Skin of body (tissue), 2 donors: ENCODE results near the gene CDH23. TPM values are rescaled to one million over a fixed set of nuclear protein-coding genes. Genes with fewer than 3 reads are reported as not detected.

ENCODE experiments used
- DNase-seq: peaks from one replicate; lab custom pipeline; 2025; lab: John Stamatoyannopoulos, UW
- total RNA-seq: library from RNA; depleted of rRNA; stranded (reverse); fragments of >200 nt; gene quantifications from one replicate; pipeline ENCODE4 v1.2.3, GENCODE V29; 2014

The CDH23 gene
- total RNA-seq, 1 donor from 2014 or later: 6.3 TPM

DNA sequence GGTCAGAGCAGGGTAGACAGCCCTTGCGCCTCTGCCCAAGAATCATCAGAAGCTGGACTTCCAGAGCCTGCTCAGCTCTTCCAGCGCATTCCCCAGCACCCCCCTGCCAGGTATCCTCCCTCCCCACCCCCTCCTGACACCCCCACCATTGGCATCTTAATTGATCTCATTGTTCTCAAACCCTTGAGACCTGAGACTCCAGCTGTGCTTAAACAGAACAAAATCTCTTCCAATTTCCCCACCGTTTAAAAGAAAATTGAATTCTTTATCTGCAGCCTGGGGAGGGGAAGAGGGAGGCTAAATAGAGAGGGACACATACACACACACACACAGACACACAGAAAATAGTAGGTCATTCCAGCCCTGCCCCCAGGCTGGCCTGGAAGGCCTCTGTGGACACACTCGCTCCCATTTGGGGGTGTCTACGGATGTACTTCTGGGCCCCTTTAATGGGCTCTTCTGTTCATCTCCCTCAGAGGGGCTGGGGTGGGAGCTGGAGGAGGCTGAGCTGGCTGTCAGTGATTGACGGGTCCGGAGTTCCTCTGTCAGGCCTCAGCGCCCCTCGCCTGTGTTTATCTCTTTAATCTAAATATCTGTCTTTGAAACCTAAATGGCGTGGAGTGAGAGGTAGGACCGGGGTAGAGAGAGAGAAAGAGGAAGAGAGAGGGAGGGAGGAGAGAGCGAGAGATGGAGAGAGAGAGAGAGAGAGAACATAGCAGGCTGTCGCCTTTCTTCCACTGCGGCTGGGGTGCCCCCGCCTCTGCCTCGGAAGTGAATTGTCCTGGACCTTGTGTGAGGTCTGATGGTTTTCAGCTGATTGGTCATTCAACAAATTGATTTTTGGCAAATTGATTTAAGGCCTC lies 261.1 kb downstream of the CDH23 start:
- no peak for DNase-seq

GRCh38 chr10:71658467-71658745 lies 261.7 kb downstream of the CDH23 start:
- no peak for DNase-seq

DNA sequence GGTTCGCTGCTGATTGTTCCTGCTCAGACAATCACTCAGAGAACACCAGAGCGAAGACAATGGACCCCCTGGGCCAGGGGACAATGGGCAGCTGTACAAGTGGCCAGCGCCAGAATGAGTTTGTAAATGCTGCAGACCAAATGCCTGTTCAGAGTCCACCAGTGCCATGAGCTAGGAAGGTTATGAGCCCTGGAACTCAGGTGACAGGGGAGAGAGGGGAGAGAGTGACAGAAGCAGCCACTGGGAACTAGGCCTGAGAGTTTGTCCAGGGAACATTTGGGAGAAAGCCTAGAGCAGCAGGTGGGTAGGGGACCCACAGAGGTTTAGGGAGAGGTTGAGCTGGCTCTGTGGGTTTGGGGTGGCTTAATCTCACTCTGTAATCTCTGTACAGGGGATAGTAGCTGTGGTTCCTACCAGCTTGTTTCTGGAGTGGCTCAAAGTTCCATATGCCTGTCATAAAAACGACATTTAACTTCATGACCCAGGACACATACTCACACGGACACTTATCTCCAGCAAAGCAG lies 262.5 kb downstream of the CDH23 start:
- no peak for DNase-seq

GRCh38 chr10:71659737-71660136 lies 263.0 kb downstream of the CDH23 start:
- no peak for DNase-seq

DNA sequence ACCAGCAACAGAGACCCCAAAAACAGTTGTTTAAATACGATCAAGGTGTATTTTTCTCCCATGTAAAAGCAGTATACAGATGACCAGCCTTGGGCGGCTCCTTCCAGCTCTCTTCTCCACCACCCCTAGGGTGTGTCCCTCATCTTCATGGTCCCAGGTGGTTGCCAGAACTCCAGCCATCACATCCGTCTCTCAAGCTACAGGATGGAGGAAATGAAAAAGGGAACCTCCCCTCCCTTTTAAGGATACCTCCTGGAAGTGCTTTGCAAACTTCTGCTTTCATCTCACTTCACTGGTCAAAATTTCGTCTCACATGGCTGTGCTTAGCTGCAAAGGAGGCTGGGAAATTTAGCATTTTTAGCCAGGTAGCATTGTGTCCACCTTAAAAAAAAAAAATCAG lies 263.6 kb downstream of the CDH23 start:
- DNase-seq: no peak

GRCh38 chr10:71661060-71661622 lies 264.4 kb downstream of the CDH23 start:
- no peak for DNase-seq

DNA sequence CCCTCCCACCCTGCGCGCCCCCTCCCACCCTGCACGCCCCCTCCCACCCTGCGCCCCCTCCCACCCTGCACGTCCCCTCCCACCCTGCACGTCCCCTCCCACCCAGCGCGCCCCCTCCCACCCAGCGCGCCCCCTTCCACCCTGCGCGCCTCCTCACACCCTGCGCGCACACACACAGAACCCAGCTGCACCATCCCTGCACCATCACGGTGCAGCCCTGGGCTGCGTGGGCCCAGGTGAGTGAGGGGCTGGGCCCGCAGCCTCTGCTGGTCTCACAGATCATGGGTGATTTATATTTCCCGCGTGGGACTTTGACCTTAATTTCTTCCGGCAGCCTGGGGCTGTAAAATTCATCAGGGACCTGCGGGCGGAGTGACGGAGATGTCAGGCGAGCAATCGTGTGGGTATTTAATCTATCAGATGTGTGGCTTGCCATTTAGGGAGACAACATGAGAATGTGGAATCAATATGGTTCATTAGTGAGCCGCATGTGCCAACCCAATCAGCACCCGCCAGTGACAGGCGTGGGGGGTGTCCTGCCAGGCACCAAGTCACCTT lies 265.1 kb downstream of the CDH23 start:
- DNase-seq: no peak

- DNase-seq: no peak
These were observed 266.6 kb downstream of the CDH23 start for GRCh38 chr10:71663311-71663710.

GRCh38 chr10:71664585-71664984 lies 267.9 kb downstream of the CDH23 start:
- no peak for DNase-seq

DNA sequence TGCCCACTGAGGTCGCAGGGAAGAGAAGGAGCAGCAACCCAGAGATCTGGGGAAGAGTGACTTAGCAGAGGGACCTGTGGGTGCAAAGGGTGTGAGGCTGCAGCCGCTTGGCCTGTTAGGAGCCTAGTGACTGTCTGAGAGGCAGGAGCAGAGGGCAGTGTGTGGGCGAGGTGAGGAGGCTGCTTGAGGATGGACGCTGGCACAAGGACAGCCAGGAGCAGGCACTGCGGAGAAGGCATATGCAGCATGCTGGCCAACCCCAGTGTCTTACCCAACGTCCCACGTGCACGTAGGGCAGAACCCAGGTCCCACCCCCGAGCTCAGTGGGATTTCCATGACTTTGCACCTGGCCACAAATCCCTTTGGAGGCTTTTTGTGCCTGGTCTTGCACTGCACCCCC lies 268.7 kb downstream of the CDH23 start:
- no peak for DNase-seq

DNA sequence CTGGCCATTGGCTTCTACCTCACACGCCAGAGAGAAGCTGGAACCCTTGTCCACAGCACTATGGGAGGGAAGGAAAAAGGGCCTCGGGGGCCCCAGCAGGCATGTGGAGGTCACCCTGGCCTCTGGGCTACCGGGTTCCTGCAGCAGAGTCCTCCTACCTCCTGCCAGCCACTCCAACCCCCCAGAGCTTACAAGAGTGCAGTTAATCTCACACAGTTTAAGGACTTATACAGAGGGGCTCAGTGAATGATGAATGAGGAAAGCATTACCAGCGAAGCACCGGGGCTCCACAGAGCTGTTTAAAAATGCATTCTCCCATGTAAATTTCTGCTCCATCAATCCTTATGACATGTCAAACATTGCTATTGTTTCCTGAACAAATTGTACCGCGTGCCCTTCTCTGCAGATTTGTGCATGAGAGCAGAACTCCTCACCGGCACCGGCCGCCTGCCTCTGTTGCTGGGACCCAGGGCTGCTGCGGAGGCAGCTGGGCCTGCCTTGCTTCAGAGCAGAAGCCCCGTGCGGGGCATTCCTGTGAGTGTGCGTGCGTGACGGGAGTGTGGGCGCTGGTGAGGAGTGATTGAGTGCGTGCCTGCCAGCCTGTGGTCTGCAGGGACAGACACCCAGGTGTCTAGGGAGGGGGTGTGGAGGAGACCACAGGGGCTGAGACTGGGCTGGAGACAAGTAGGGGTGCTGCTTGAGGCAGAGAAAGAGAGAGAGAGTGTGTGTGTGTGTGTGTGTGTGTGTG lies 270.1 kb downstream of the CDH23 start:
- DNase-seq: no peak

GRCh38 chr10:71667387-71667752 lies 270.6 kb downstream of the CDH23 start:
- DNase-seq: no peak

DNA sequence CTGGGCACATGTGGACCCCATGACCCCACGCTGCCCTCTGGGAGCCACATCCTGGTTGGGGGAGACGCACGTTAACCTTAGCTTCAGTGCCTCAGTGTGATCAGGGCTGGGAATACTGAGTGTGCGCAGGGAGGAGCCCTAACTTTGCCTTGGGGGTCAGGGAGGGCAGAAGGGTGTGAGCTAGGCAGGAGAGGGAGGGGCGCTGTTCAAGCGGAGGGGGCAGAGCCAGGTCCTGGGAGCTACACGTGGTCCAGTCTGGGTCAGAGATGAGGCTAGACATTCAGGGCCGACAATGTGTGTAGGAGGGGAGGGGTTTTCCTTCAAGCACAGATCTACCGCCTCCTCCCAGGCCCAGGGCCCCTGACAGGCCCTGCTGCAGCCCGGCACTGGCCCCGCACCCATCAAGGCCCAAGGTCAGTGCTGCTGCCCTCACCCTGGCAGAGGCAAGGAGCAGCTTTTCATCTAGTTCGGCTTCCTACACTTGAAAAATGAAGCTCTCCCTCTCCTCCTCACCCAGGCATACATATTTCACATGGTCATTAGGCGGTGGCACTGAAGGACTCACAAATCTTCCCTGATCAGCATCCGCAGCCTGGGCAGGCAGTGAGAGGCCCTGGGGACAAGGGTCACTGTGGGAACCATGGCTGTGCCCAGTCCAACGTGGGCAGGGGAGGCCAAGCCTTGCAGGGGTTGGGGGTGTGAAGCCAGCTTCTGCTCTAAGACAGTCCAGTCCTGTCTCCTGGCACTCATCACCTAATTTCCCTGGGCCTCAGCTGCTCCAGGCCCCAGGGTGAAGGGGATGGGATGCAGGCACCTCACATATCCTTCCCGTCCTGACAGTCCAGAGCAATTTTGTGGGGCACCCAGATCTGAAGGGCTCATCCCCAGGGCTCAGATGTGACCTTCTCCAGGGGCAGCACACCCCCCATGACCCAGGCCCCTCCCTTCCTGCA lies 275.6 kb downstream of the CDH23 start:
- no peak for DNase-seq

GRCh38 chr10:71675295-71675970 lies 278.7 kb downstream of the CDH23 start:
- no peak for DNase-seq

GRCh38 chr10:71677261-71677660 lies 280.5 kb downstream of the CDH23 start:
- no peak for DNase-seq

DNA sequence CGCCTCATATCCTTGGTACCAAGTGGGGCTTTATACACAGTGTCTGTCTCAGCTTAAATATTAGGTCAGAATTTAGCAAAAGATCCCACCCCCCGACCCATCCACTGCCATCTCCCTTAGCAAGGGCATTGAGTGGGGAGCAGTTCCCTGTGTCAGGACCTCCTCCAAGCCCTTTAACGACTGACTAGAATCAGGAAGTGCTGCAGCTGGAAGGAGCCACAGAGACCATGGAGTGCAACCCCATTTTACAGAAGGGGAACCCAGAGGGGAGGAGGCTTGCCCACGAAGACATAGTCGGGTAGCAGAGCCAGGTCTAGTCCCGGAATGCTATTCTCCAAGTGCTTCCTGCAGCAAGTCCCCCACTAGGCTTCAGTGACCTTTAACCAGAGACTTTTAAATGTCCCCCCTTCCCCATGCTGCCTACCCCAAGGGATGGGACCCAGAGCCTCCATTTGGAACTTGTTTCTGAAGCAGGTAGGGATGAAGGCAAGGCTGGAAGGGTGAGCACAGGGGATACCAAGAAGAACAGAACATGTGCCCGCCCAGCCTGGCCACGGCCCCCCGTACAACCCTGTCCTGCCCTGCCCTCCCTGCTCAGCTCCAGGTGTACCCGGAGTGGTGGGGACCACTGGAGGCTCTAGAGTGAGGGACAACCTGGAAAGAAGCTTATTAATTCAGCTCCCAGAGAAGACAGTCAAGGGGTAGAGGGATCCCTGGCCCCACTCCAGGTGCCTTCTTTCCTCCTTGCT lies 281.5 kb downstream of the CDH23 start:
- no peak for DNase-seq

- DNase-seq: no peak
These were observed 282.7 kb downstream of the CDH23 start for GRCh38 chr10:71679425-71679824.

GRCh38 chr10:71681977-71682376 lies 285.3 kb downstream of the CDH23 start:
- DNase-seq: no peak

- no peak for DNase-seq
These were observed 286.6 kb downstream of the CDH23 start for GRCh38 chr10:71683301-71683700.
